ENCODE measurements around the gene PDE8A.

DNA sequence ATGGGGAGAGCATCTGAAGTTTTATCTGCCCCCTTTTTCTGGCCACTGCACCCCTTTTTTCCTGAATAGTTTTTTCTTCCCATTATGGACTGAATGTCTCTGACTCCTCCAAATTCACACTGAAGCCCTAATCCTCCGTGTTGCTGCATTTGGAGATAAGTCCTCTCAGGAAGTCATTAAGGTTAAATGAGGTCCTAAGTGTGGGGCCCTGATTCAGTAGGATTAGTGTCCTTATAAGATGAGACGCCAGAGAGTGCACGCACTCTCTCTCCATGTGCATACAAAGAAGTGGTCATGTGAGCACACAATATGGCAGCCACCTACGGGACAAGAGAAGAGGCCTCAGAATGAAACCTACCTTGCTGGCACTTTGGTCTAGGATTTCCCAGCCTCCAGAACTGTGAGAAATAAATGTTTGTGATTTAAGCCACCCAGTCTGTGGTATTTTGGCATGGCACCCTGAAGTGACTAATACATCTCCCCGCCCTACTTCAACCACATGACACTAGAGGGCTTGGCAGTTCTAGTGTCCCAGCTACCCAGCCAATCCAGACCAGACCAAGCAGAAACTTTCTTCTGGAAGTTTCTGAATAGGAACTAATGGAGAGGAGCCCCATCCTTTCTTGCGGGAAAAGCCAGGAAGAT lies 191.3 kb downstream of the PDE8A start:
- TF ChIP-seq, protein P1, sequence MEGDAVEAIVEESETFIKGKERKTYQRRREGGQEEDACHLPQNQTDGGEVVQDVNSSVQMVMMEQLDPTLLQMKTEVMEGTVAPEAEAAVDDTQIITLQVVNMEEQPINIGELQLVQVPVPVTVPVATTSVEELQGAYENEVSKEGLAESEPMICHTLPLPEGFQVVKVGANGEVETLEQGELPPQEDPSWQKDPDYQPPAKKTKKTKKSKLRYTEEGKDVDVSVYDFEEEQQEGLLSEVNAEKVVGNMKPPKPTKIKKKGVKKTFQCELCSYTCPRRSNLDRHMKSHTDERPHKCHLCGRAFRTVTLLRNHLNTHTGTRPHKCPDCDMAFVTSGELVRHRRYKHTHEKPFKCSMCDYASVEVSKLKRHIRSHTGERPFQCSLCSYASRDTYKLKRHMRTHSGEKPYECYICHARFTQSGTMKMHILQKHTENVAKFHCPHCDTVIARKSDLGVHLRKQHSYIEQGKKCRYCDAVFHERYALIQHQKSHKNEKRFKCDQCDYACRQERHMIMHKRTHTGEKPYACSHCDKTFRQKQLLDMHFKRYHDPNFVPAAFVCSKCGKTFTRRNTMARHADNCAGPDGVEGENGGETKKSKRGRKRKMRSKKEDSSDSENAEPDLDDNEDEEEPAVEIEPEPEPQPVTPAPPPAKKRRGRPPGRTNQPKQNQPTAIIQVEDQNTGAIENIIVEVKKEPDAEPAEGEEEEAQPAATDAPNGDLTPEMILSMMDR (IDR thresholded peaks at IDR 0.05), result no peak
- no peak for TF ChIP-seq POLR2A (IDR thresholded peaks at IDR 0.05)
